GM12874 (cell line): ENCODE data around the gene KCNQ1.

Experiments
- TF ChIP-seq, protein P1 (sequence below): IDR thresholded peaks from 2 replicates; pipeline ENCODE4 v1.5.1; 2011; ENCODE audit warnings: low read depth, mild to moderate bottlenecking, control low read depth, low read length, moderate library complexity; ENCODE audit not compliant: insufficient read depth

Gene KCNQ1

DNA sequence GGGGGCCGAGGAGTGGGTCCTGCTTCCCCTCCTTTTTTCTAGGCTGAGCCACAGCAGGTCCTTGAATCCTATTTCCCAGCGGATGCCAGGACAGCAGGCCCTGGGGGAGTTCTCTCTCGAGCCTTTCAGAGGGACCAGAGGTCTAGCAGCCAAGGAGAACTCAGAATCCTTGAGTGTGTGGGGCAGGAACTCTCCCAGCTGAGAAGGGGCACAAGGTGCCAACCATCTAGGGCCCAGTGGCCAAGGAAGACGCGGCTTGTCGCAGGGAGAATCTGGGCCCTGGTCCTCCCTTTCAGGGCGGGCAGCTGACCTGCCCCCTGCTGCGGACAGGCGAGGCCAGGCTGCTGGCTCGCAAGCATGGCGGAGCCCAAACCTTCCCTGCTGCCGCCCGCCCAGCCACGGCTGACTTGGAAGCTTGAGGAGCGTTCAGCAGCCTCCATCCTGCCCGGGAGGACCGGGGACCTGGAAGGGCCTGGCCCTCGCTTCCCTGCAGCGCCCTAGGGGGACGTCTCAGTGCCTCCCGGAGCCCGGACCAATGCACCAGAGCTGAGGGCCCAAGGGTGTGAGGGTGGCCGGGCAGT lies 45.2 kb upstream of the KCNQ1 start:
- TF ChIP-seq, protein P1, sequence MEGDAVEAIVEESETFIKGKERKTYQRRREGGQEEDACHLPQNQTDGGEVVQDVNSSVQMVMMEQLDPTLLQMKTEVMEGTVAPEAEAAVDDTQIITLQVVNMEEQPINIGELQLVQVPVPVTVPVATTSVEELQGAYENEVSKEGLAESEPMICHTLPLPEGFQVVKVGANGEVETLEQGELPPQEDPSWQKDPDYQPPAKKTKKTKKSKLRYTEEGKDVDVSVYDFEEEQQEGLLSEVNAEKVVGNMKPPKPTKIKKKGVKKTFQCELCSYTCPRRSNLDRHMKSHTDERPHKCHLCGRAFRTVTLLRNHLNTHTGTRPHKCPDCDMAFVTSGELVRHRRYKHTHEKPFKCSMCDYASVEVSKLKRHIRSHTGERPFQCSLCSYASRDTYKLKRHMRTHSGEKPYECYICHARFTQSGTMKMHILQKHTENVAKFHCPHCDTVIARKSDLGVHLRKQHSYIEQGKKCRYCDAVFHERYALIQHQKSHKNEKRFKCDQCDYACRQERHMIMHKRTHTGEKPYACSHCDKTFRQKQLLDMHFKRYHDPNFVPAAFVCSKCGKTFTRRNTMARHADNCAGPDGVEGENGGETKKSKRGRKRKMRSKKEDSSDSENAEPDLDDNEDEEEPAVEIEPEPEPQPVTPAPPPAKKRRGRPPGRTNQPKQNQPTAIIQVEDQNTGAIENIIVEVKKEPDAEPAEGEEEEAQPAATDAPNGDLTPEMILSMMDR: no peak

DNA sequence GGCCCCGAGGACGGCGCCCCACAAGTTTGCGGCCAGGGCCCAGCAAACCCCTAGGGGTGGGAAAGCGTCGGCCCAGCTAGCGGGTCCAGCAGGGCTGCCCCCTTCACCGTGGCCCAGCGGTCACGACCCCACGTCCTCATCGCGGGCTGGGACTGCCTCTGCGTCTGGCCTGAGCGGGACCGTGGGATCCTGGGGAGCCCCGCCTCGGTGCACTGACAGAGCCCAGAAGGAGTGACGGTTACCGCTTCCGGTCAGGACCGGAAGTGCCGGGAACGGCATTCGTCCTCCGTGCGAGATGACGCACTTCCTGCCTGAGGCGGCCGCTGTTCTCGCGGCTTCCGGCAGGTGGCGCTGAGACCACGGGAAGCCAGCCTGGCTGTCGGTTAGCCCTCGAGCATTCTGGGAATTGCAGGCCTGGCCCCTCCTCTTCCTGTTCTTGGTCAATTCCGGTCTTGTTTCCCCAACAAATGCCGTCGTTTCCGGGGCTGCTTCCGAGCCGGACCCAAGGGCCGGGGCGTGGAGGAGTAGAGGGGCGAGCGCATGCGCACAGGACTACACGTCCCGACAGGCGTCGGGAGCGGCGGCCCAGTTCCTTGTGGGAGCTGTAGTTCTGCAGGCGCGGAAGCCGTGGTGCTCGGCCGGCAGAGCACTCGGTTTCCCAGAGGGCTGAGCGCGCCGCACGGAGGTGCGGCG lies 44.6 kb upstream of the KCNQ1 start, which contains the start of gene TSSC4:
Gene TSSC4 (plus strand): TSS at position 682 of the 693 bp plus-strand sequence. CDS start 1,884 bp downstream, outside the sequence.
- TF ChIP-seq, protein P1: peak; percentile 98

DNA sequence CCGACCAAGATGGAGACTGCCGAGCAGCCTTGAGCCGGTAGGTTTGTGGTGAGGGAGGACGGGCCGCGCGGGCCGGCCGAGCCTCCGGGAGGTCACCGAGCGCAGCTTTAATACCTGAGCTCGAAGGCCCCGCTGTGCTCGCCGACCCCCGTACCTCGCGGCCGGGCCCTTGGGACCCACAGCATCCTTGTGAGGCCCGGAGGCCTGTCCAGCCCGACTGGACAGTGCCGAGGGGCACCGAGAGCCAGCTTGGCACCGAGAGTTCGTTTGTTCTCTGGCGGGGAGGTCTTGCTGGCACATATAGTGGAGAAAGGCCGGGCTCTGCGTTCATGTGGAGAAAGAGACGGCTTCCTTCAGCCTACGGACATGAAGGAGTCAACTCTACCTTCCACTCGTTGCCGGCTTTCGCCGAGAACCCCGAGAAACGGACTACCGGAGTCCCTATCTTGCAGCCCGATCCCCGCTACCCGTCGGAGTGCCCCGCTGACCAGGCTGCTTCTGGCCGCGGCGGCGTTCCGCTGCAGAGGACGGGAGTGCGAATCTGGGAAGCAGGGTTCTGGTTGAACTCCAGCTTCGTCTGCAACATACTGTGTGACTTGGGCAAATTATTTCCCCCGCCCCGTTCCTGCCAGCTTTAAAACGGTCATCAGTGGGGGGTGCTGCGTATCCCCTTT lies 43.9 kb upstream of the KCNQ1 start:
- TF ChIP-seq, protein P1: no peak

DNA sequence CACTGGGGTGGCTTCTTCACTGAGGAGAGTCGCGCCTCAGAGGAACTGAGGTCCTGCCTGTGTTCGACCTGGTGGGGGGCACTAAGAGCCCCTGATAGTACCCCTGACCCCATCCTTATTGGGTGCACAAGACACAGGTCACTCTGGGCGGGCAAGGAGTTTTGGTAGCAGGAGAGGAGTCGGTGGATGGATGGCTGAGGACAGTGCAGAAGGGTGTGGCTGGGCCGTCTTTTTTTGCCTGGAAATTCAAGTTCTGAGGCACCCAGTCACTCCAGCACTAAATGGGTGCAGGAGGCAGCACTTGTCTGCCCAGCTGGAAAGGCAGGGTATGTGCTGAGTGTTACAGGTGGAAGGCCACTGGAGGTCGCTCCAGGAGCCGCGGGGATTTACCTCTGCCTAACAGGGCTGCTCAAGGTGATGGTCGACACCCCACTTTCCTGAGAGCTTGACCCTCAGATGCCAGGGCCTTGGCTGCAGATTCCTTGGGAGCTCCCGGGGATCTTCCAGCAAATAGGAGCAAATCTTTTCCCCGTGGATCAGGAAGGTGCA lies 43.3 kb upstream of the KCNQ1 start:
- TF ChIP-seq, protein P1: no peak

DNA sequence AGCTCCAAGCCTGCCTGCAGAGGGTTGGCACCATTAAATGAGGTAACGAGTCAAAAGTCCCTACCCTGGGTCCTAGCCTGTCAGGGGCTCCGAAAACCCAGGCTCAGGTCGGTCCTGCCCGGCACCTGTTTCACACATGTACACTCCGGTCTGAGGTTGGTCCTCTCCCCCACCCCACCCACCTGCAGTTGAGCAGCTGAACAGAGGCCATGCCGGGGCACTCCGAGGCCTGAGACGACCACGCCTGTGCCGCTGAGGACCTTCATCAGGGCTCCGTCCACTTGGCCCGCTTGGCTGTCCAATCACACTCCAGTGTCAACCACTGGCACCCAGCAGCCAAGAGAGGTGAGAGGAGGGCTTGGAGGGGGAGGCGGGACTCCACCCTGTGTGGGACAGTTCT lies 42.7 kb upstream of the KCNQ1 start:
- TF ChIP-seq, protein P1: no peak

DNA sequence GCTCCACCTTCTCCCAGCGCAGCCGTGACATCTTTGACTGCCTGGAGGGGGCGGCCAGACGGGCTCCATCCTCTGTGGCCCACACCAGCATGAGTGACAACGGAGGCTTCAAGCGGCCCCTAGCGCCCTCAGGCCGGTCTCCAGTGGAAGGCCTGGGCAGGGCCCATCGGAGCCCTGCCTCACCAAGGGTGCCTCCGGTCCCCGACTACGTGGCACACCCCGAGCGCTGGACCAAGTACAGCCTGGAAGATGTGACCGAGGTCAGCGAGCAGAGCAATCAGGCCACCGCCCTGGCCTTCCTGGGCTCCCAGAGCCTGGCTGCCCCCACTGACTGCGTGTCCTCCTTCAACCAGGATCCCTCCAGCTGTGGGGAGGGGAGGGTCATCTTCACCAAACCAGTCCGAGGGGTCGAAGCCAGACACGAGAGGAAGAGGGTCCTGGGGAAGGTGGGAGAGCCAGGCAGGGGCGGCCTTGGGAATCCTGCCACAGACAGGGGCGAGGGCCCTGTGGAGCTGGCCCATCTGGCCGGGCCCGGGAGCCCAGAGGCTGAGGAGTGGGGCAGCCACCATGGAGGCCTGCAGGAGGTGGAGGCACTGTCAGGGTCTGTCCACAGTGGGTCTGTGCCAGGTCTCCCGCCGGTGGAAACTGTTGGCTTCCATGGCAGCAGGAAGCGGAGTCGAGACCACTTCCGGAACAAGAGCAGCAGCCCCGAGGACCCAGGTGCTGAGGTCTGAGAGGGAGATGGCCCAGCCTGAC lies 41.7 kb upstream of the KCNQ1 start:
- TF ChIP-seq, protein P1: no peak

DNA sequence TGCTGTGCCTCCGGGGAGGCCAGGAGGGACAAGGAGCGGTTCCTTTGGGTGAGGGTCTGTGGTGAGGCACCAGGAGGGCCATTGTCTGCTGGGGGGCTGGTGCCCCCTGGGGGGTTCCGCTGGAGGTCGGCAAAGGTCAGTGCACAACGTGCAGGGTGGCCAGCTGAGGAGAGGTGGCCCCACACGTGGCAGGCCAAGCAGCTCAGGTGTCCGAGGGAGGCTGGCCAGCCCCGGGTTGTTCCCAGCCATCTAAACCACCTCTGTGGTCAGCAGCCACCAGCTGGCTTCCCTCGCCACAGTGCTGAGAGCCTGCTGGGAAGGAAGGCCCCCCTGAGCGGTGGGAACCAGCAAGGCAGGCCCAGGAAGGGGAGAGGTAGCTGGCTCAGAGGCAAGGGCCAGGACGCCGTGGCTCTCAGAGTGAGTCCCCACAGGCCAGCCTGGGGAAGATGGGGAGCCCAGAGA lies 40.0 kb upstream of the KCNQ1 start:
- TF ChIP-seq, protein P1: no peak
